Nephron (organoid): ENCODE data around the gene DHX40.

Experiments
- H3K27ac Mint-ChIP-seq, 3 experiments: 2 replicates each; pipeline ENCODE4 v1.8.0; 2020; ENCODE audit warnings: mixed read lengths in 3 of 3, mild to moderate bottlenecking in 2 of 3, moderate library complexity in 1 of 3
- H3K27me3 Mint-ChIP-seq: 2 replicates; pipeline ENCODE4 v1.8.0; 2021; ENCODE audit warnings: low read depth, mild to moderate bottlenecking, moderate library complexity, mixed read lengths
- H3K36me3 Mint-ChIP-seq: 2 replicates; pipeline ENCODE4 v1.8.0; 2020; ENCODE audit warnings: low read depth, mixed read lengths
- H3K4me1 Mint-ChIP-seq: 2 replicates; pipeline ENCODE4 v1.8.0; 2020; ENCODE audit warnings: mixed read lengths
- H3K4me3 Mint-ChIP-seq, 3 experiments: 2 replicates each; pipeline ENCODE4 v1.8.0; 2020; ENCODE audit warnings: mild to moderate bottlenecking in 3 of 3, mixed read lengths in 3 of 3, moderate library complexity in 2 of 3
- H3K9me3 Mint-ChIP-seq: 2 replicates; pipeline ENCODE4 v1.8.0; 2020; ENCODE audit warnings: mixed read lengths
- TF ChIP-seq, protein P1 (sequence below), 3 experiments: fragments of 200-600 bp; sonication (generic); IDR thresholded peaks; one replicate each; pipeline ENCODE4 v1.5.0; 2021; ENCODE audit warnings: antibody characterized with exemption in 3 of 3; ENCODE audit not compliant: unreplicated experiment in 3 of 3

Gene DHX40

DNA sequence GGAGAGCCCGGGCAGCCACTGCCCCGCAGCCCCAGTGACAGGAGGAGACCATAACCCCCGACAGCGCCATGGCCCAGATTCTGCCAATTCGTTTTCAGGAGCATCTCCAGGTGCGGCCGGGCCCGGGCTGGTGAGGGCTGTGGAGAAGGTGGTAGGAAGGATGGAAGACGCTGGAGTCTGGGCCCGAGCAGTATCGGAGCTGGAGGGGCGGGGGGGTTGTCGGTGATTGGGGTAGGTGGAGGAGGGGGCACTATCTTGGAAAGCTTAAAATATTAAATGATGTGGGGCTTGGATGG is 54.6 kb downstream of the DHX40 start:
- H3K9me3 Mint-ChIP-seq, result no peaks in the 10 kb centered on the region
- peaks cover 44% of the 10 kb centered on the region for H3K4me1 Mint-ChIP-seq
- H3K4me3 Mint-ChIP-seq, result peak overlapping the region; percentile 92 to 97 (median 96)
- peaks cover 4% of the 10 kb centered on the region for H3K36me3 Mint-ChIP-seq
- H3K27me3 Mint-ChIP-seq, result no peaks in the 10 kb centered on the region
- peak overlapping the region; percentile 99 to 100 (median 100) for H3K27ac Mint-ChIP-seq
- TF ChIP-seq, protein P1, sequence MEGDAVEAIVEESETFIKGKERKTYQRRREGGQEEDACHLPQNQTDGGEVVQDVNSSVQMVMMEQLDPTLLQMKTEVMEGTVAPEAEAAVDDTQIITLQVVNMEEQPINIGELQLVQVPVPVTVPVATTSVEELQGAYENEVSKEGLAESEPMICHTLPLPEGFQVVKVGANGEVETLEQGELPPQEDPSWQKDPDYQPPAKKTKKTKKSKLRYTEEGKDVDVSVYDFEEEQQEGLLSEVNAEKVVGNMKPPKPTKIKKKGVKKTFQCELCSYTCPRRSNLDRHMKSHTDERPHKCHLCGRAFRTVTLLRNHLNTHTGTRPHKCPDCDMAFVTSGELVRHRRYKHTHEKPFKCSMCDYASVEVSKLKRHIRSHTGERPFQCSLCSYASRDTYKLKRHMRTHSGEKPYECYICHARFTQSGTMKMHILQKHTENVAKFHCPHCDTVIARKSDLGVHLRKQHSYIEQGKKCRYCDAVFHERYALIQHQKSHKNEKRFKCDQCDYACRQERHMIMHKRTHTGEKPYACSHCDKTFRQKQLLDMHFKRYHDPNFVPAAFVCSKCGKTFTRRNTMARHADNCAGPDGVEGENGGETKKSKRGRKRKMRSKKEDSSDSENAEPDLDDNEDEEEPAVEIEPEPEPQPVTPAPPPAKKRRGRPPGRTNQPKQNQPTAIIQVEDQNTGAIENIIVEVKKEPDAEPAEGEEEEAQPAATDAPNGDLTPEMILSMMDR (IDR thresholded peaks at IDR 0.05; ENCODE audit: unreplicated experiment in 3 of 3), result no peak

DNA sequence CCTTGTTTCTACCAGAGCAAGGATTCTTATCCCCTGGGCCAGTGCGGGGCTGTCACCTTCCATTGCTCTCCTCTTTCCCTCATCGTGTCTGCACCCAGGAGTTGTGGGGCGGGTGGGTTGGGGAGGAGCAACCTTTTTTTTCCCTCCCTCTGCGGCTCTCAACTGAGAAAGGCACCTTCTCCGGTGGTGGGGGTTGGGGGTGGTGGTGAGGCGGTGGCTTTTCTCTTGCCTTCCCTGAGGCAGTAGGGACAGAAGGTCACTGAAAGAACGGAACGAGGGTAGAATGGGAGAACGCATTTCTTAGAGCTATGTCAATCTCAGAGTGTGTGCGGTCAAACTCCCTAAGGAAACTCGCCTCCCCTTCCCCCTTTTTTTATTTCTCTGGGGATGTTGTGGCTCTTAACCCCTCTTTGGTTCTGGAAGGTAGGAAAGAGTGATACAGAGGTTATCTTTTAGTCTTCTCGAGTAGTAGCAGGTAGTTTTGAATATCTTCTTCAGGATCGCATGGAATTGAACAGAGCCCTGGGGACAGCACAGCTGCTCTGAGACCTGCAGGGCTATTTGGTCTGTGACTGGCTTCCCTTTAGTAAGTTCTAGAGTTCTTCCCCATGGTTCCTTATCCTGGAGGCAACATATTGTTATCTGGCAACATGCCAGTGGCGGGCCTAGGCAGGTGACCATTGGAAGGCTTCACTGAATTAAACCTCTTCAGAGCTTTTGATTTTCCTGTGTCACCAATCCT is 55.3 kb downstream of the DHX40 start:
- Mint-ChIP-seq H3K36me3 (peaks cover 4% of the 10 kb centered on the region), H3K27ac (peak overlapping the region; percentile 99 to 100 (median 100)), H3K4me1 (peaks cover 48% of the 10 kb centered on the region), H3K9me3 (no peaks in the 10 kb centered on the region), H3K27me3 (no peaks in the 10 kb centered on the region), H3K4me3 (peak overlapping the region; percentile 92 to 97 (median 96))
- TF ChIP-seq, protein P1 (IDR thresholded peaks at IDR 0.05; ENCODE audit: unreplicated experiment in 3 of 3), result no peak

DNA sequence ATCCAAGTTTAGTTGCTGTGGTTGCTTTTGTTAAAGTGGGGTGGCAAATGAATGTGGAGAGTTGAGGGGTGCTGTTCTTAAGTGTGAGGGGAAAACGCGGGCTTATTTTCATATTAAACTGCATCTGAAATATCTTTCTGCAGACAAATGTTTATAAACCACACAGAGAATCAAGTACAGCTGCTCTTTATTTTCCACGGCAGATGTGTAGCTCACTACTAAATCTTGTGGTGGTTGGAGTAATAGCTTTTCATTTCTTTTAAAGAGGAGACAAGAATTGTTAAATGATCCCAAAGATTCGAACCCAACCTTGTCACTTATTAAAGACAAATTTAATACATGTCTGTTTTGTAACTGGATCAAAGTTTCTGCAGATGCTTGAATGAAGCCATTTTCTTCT is 56.4 kb downstream of the DHX40 start:
- H3K36me3 Mint-ChIP-seq, result peaks cover 4% of the 10 kb centered on the region
- no peaks in the 10 kb centered on the region for H3K27me3 Mint-ChIP-seq
- peaks cover 55% of the 10 kb centered on the region for H3K4me1 Mint-ChIP-seq
- peak overlapping the region; percentile 88 to 100 (median 99) for H3K27ac Mint-ChIP-seq
- peak overlapping the region; percentile 92 to 97 (median 96) for H3K4me3 Mint-ChIP-seq
- H3K9me3 Mint-ChIP-seq, result no peaks in the 10 kb centered on the region
- TF ChIP-seq, protein P1 (IDR thresholded peaks at IDR 0.05; ENCODE audit: unreplicated experiment in 3 of 3), result no peak

DNA sequence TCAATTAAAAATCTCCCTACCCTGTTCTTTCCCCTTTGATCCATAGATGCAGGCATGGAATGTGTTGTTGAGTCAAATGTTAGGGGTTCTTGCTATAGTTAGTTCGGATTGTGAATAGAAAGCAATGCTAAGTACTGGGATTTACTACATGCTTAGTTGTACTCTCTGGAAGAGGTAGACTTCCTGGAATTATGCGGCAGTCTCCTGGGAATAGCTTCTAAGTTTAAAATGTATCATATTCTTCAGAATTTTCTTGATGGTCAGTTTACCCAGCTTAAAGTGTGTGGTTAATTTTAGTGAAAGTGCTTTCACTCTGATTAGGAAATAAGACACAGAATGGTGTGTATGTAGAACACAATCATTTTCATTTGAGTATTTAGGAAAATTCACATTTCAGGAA is 57.7 kb downstream of the DHX40 start:
- Mint-ChIP-seq H3K4me1 (peaks cover 55% of the 10 kb centered on the region), H3K4me3 (peak overlapping the region; percentile 63 to 97 (median 96)), H3K27me3 (no peaks in the 10 kb centered on the region), H3K9me3 (no peaks in the 10 kb centered on the region), H3K36me3 (peaks cover 4% of the 10 kb centered on the region), H3K27ac (peak overlapping the region; percentile 30 to 80 (median 70))
- TF ChIP-seq, protein P1 (IDR thresholded peaks at IDR 0.05; ENCODE audit: unreplicated experiment in 3 of 3), result no peak

DNA sequence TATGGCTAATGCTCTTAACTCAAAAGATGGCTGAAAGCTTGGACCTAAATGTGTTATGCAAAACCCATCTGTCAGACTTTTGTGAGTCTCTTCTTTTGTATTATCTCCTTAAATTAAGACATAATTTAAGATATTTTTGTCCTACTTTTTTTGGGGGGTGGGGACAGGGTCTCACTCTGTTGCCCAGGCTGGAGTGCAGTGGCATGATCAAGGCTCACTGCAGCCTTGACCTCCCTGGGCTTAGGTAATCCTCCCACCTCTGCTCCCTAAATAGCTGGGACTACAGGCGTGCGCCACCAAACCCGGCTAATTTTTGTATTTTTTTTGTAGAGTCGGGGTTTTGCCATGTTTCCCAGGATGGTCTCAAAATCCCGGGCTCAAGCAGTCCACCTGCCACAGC is 61.3 kb downstream of the DHX40 start:
- H3K27ac Mint-ChIP-seq, result no peak overlapping the region
- H3K27me3 Mint-ChIP-seq, result no peaks in the 10 kb centered on the region
- no peak overlapping the region for H3K4me3 Mint-ChIP-seq
- peaks cover 28% of the 10 kb centered on the region for H3K36me3 Mint-ChIP-seq
- H3K4me1 Mint-ChIP-seq, result peaks cover 43% of the 10 kb centered on the region
- no peaks in the 10 kb centered on the region for H3K9me3 Mint-ChIP-seq
- TF ChIP-seq, protein P1 (IDR thresholded peaks at IDR 0.05; ENCODE audit: unreplicated experiment in 3 of 3), result no peak

DNA sequence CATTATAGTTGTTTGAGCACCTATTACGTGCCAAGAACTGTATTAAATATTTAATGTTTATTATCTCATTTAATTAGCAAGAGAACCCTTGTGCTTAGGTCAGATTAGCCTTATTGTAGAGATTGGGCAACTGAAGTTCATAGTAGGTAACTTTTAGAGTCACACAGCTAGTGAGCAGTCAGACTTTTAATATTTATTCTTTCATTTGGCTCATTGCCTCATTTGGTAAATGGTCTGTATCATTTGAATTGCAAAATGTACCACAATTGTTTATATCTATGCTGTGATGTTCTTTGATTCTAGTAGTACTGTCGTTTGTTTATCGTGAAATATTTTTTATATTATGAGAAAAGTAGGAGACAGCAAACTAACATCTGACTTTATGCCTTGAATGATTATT is 61.9 kb downstream of the DHX40 start:
- TF ChIP-seq, protein P1 (IDR thresholded peaks at IDR 0.05; ENCODE audit: unreplicated experiment in 3 of 3), result no peak
- Mint-ChIP-seq H3K27ac (no peak overlapping the region), H3K36me3 (peaks cover 28% of the 10 kb centered on the region), H3K27me3 (no peaks in the 10 kb centered on the region), H3K9me3 (no peaks in the 10 kb centered on the region), H3K4me1 (peaks cover 39% of the 10 kb centered on the region), H3K4me3 (no peak overlapping the region)
